ENCODE results near the gene OR2B2.

OR2B2 gene

DNA sequence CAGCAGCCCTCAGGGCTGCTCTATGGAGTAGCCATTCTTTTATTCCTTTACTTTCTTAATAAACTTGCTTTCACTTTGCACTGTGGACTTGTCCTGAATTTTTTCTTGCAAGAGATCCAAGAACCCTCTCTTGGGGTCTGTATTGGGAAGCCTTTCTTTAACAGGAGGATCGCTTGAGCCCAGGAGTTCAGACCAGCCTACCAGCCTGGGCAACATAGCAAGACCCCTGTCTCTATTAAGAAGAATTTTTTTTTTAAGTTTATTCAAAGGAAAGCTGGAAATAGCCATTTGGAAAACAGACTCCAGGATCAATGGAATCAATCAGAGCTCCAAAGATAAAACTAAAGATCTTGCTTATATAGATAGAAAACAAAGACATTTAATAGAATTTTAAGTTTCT lies 29.1 kb downstream of the OR2B2 start:
- Histone ChIP-seq H3K9me3 (ENCODE audit: control insufficient read depth in 2 of 2, low read length in 2 of 2) (no peaks in the 10 kb centered on the region), H3K27me3 (ENCODE audit: control insufficient read depth in 1 of 2, insufficient read depth in 2 of 2, low read length in 2 of 2) (peaks cover 4 to 6% of the 10 kb centered on the region in 2 donors), H3K4me3 (ENCODE audit: low read length in 2 of 2) (no peak overlapping the region), H3K36me3 (ENCODE audit: control insufficient read depth in 2 of 2, insufficient read depth in 2 of 2, low read length in 2 of 2) (no peaks in the 10 kb centered on the region), H3K27ac (ENCODE audit: low read length) (no peak overlapping the region), H3K4me1 (ENCODE audit: control insufficient read depth, insufficient read depth, low read length) (no peaks in the 10 kb centered on the region), H3K9ac (ENCODE audit: low read length in 2 of 2) (no peak overlapping the region)

DNA sequence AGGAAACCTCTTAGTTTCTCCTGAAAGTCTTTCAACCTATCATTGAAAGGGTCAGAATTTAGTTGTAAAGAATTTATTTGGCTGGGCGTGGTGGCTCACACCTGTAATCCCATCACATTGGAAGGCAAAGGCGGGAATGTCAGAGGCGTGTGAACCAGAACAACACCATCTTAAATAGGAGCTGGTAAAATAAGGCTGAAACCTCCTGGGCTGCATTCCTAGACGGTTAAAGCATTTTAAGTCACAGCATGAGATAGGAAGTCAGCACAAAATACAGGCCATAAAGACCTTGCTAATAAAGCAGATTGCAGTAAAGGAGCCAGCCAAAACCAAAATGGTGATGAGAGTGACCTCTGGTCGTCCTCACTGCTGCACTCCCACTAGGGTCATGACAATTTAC lies 29.6 kb downstream of the OR2B2 start:
- no peaks in the 10 kb centered on the region for H3K4me1 ChIP-seq (ENCODE audit: control insufficient read depth, insufficient read depth, low read length)
- no peak overlapping the region for H3K4me3 ChIP-seq (ENCODE audit: low read length in 2 of 2)
- no peak overlapping the region for H3K9ac ChIP-seq (ENCODE audit: low read length in 2 of 2)
- peaks cover under 1 to 2% of the 10 kb centered on the region in 2 donors for H3K27me3 ChIP-seq (ENCODE audit: control insufficient read depth in 1 of 2, insufficient read depth in 2 of 2, low read length in 2 of 2)
- H3K27ac ChIP-seq (ENCODE audit: low read length), result no peak overlapping the region
- no peaks in the 10 kb centered on the region for H3K36me3 ChIP-seq (ENCODE audit: control insufficient read depth in 2 of 2, insufficient read depth in 2 of 2, low read length in 2 of 2)
- H3K9me3 ChIP-seq (ENCODE audit: control insufficient read depth in 2 of 2, low read length in 2 of 2), result no peaks in the 10 kb centered on the region

DNA sequence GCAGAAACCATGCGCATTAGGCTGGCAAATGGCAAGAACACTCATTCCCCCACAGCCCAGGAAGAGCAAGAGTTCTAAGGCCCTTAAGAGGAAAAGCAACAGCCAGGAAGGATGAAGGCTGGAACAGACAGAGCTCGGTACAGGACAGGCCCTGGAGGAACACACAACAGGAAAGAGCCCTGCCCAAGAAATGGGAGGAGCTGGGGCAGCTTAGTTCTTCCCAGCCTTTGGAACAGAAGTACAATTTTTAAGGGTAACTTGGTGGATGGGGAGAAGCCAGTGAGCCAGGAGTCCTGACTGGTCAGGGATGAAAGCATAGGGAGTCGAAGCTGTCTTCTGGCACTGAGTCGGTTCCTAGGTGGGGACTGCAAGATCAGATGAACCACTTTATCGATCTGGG lies 32.4 kb downstream of the OR2B2 start:
- Histone ChIP-seq H3K4me1 (ENCODE audit: control insufficient read depth, insufficient read depth, low read length) (no peaks in the 10 kb centered on the region), H3K9me3 (ENCODE audit: control insufficient read depth in 2 of 2, low read length in 2 of 2) (no peaks in the 10 kb centered on the region), H3K36me3 (ENCODE audit: control insufficient read depth in 2 of 2, insufficient read depth in 2 of 2, low read length in 2 of 2) (no peaks in the 10 kb centered on the region), H3K27me3 (ENCODE audit: control insufficient read depth in 1 of 2, insufficient read depth in 2 of 2, low read length in 2 of 2) (peaks cover 0 to 2% of the 10 kb centered on the region in 2 donors), H3K27ac (ENCODE audit: low read length) (no peak overlapping the region), H3K9ac (ENCODE audit: low read length in 2 of 2) (no peak overlapping the region), H3K4me3 (ENCODE audit: low read length in 2 of 2) (no peak overlapping the region)

DNA sequence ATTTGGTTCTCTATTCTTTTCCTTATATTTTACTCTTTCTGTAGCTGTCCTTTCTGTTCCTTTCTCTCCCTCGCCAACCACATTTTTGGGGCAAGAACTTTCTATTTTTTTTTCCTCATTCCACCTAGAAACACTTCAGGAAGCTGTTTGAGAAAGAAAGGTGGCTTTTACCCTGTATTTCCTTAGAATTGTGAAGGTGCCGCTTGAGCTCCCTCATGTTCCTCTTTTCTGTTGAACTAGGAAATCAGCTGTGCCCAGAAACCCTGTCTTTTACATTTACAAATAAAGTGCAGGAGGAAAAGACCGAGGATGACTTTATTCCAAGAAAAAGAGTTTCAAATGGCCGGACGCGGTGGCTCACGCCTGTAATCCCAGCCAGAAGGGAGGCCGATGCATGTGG lies 38.2 kb downstream of the OR2B2 start:
- Histone ChIP-seq H3K9ac (ENCODE audit: low read length in 2 of 2) (no peak overlapping the region), H3K4me3 (ENCODE audit: low read length in 2 of 2) (peak overlapping the region in 1 of 2 donors; percentile 74), H3K4me1 (ENCODE audit: control insufficient read depth, insufficient read depth, low read length) (peaks cover 16% of the 10 kb centered on the region), H3K27ac (ENCODE audit: low read length) (no peak overlapping the region), H3K36me3 (ENCODE audit: control insufficient read depth in 2 of 2, insufficient read depth in 2 of 2, low read length in 2 of 2) (no peaks in the 10 kb centered on the region), H3K27me3 (ENCODE audit: control insufficient read depth in 1 of 2, insufficient read depth in 2 of 2, low read length in 2 of 2) (peaks cover 41 to 51% of the 10 kb centered on the region in 2 donors), H3K9me3 (ENCODE audit: control insufficient read depth in 2 of 2, low read length in 2 of 2) (peaks cover 0 to 4% of the 10 kb centered on the region in 2 donors)

DNA sequence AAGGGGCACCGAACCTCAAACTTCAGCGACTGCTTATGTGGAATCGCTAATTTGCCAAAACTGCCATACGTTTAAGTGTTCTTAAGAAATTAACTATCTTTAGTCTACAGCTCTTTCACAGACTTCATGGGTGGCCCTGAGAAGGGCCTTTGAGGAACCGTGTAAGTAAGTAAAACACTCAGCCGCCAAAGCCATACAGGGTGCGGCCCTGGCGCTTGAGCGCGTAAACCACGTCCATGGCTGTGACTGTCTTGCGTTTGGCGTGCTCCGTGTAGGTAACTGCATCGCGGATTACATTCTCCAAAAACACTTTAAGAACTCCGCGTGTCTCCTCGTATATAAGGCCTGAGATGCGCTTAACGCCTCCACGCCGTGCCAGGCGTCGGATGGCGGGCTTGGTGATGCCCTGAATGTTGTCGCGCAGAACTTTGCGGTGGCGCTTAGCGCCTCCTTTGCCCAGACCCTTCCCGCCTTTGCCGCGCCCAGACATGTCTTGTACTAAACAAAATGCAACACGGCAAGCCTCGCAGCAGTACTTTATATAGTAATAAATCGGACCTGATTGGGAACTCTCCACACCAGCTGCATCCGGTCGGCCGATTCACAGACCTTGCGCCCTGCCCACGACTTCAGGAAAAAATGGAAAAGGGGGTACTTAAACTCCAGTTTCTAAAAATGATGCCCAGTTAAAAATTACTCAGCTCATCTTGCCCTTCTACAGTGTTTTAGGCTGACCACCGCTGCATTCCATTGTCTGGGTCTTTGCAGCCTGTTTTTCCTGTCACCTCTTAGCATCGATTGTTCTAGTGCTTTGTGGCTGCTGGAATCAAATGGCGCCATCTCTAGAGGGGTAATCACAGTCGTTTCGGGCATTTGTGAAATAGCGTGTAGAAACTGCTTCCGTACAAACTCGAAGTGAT lies 38.9 kb downstream of the OR2B2 start:
- H3K36me3 ChIP-seq (ENCODE audit: control insufficient read depth in 2 of 2, insufficient read depth in 2 of 2, low read length in 2 of 2), result no peaks in the 10 kb centered on the region
- peaks cover 44 to 58% of the 10 kb centered on the region in 2 donors for H3K27me3 ChIP-seq (ENCODE audit: control insufficient read depth in 1 of 2, insufficient read depth in 2 of 2, low read length in 2 of 2)
- H3K9me3 ChIP-seq (ENCODE audit: control insufficient read depth in 2 of 2, low read length in 2 of 2), result peaks cover 0 to 4% of the 10 kb centered on the region in 2 donors
- peaks cover 16% of the 10 kb centered on the region for H3K4me1 ChIP-seq (ENCODE audit: control insufficient read depth, insufficient read depth, low read length)
- peak overlapping the region; percentile 35 to 74 for H3K4me3 ChIP-seq (ENCODE audit: low read length in 2 of 2)
- no peak overlapping the region for H3K27ac ChIP-seq (ENCODE audit: low read length)
- no peak overlapping the region for H3K9ac ChIP-seq (ENCODE audit: low read length in 2 of 2)

DNA sequence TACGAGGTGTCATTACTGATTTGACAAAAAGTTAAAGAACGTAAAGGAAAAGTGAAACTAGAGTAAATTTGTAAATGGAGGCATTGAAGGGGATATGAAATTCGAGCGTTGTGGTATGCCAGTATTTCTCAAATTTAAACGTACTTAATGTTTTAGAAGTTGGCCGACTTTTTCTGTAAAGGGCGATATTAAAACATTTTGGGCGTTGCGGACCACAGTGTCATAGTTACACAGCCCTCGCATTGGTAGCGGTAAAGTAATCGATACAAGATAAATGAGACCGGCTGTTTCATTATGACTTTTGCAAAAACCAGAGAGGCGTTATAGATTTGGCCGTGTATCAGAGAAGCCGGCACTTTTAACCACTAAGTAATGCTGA lies 39.6 kb downstream of the OR2B2 start:
- Histone ChIP-seq H3K4me3 (ENCODE audit: low read length in 2 of 2) (peak overlapping the region; percentile 35 to 74), H3K36me3 (ENCODE audit: control insufficient read depth in 2 of 2, insufficient read depth in 2 of 2, low read length in 2 of 2) (no peaks in the 10 kb centered on the region), H3K4me1 (ENCODE audit: control insufficient read depth, insufficient read depth, low read length) (peaks cover 16% of the 10 kb centered on the region), H3K27ac (ENCODE audit: low read length) (no peak overlapping the region), H3K9ac (ENCODE audit: low read length in 2 of 2) (no peak overlapping the region), H3K27me3 (ENCODE audit: control insufficient read depth in 1 of 2, insufficient read depth in 2 of 2, low read length in 2 of 2) (peaks cover 48 to 64% of the 10 kb centered on the region in 2 donors), H3K9me3 (ENCODE audit: control insufficient read depth in 2 of 2, low read length in 2 of 2) (peaks cover 0 to 4% of the 10 kb centered on the region in 2 donors)

DNA sequence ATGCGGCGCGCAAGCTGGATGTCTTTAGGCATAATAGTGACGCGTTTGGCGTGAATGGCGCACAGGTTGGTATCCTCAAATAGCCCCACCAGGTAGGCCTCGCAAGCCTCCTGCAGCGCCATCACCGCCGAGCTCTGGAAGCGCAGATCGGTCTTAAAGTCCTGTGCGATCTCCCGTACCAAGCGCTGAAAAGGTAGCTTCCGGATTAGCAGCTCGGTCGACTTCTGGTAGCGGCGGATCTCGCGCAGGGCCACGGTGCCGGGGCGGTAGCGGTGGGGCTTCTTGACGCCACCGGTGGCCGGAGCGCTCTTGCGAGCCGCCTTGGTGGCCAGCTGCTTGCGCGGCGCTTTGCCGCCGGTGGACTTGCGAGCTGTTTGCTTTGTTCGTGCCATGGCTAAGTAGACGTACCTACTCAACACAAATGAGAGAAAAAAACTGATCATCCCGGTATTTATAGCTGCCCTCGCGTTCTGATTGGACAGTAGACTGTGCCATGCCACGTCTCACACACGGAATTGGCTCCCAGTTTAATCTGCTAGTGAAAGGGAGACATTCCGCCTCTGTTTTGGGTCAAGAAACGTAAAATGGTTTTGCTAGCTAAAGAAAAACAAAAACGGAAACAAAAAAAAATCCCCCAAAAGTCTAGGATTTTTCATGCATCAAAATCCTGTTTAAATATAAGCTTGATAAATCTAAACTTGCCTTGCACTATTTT lies 40.1 kb downstream of the OR2B2 start:
- H3K9me3 ChIP-seq (ENCODE audit: control insufficient read depth in 2 of 2, low read length in 2 of 2), result peaks cover 0 to 4% of the 10 kb centered on the region in 2 donors
- H3K27ac ChIP-seq (ENCODE audit: low read length), result no peak overlapping the region
- no peaks in the 10 kb centered on the region for H3K36me3 ChIP-seq (ENCODE audit: control insufficient read depth in 2 of 2, insufficient read depth in 2 of 2, low read length in 2 of 2)
- peak overlapping the region; percentile 35 to 74 for H3K4me3 ChIP-seq (ENCODE audit: low read length in 2 of 2)
- H3K27me3 ChIP-seq (ENCODE audit: control insufficient read depth in 1 of 2, insufficient read depth in 2 of 2, low read length in 2 of 2), result peaks cover 53 to 70% of the 10 kb centered on the region in 2 donors
- H3K9ac ChIP-seq (ENCODE audit: low read length in 2 of 2), result peak overlapping the region in 1 of 2 donors; percentile 10
- H3K4me1 ChIP-seq (ENCODE audit: control insufficient read depth, insufficient read depth, low read length), result peaks cover 19% of the 10 kb centered on the region

DNA sequence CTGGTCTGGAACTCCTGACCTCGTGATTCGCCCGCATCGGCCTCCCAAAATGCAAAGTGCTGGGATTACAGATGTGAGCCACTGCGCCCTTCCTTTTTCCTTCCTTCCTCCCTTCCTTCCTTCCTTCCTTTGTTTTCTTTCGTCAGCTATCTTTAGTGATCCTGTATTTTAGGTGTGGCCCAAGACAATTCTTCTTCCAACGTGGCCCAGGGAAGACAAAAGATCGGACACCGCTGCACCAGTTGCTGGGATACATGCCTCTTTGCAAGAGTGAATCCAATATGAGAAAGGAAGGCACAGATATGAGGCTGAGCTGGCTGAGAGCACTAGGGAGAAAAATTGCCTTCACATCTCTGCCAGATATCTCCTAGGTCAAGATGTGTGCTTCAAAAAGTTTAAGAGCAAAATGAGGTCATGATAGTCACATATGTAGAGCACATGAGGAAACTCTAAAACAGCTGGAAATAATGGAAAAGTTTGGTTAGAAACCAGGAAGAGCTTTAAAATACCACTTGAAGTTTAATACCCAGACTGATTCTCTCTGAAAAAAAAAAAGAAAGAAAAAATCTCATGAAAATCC lies 41.8 kb downstream of the OR2B2 start:
- H3K9me3 ChIP-seq (ENCODE audit: control insufficient read depth in 2 of 2, low read length in 2 of 2), result peaks cover 0 to 4% of the 10 kb centered on the region in 2 donors
- H3K4me1 ChIP-seq (ENCODE audit: control insufficient read depth, insufficient read depth, low read length), result peaks cover 36% of the 10 kb centered on the region
- peaks cover 63 to 86% of the 10 kb centered on the region in 2 donors for H3K27me3 ChIP-seq (ENCODE audit: control insufficient read depth in 1 of 2, insufficient read depth in 2 of 2, low read length in 2 of 2)
- H3K36me3 ChIP-seq (ENCODE audit: control insufficient read depth in 2 of 2, insufficient read depth in 2 of 2, low read length in 2 of 2), result no peaks in the 10 kb centered on the region
- H3K4me3 ChIP-seq (ENCODE audit: low read length in 2 of 2), result no peak overlapping the region
- H3K27ac ChIP-seq (ENCODE audit: low read length), result no peak overlapping the region
- no peak overlapping the region for H3K9ac ChIP-seq (ENCODE audit: low read length in 2 of 2)

DNA sequence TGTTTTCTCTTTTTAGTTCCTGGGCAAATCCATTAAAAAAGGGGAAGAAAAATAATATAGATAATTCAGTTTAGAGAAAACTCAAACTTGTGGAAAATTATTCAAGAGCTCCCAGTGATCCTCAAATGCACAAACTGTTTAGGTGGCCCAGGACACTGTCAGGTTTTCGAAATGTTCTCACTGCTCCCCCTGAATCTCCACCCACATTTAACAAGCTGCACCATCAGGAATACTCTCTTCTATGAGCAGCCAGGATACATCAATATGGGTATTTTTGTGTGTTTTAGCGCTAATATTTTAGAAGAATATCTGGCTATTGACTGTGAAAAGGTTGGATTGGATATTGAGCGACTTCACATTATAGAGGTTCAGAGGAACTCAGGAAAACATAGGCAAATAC lies 43.9 kb downstream of the OR2B2 start:
- H3K9ac ChIP-seq (ENCODE audit: low read length in 2 of 2), result no peak overlapping the region
- H3K27me3 ChIP-seq (ENCODE audit: control insufficient read depth in 1 of 2, insufficient read depth in 2 of 2, low read length in 2 of 2), result peaks cover 62 to 81% of the 10 kb centered on the region in 2 donors
- peaks cover 43% of the 10 kb centered on the region for H3K4me1 ChIP-seq (ENCODE audit: control insufficient read depth, insufficient read depth, low read length)

DNA sequence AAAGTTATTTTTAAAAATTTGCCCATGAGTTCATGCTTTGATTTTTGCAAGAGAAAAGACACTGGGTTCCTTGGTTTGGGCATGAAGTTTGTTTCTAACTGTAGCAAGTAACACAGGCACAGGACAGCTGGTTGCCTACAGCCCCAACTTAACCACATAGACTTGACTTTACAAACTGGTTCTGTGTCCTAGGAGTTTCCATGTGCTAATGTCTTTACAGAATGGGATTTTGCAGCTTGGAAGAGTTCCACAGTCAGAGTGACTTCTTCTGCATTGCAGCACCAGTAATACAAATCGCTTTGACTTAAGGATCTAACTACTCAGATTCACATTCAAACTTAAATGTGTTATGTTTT lies 44.3 kb downstream of the OR2B2 start:
- H3K9me3 ChIP-seq (ENCODE audit: control insufficient read depth in 2 of 2, low read length in 2 of 2), result no peaks in the 10 kb centered on the region
- H3K9ac ChIP-seq (ENCODE audit: low read length in 2 of 2), result no peak overlapping the region
- H3K4me3 ChIP-seq (ENCODE audit: low read length in 2 of 2), result no peak overlapping the region
- no peak overlapping the region for H3K27ac ChIP-seq (ENCODE audit: low read length)
- no peaks in the 10 kb centered on the region for H3K36me3 ChIP-seq (ENCODE audit: control insufficient read depth in 2 of 2, insufficient read depth in 2 of 2, low read length in 2 of 2)
- H3K27me3 ChIP-seq (ENCODE audit: control insufficient read depth in 1 of 2, insufficient read depth in 2 of 2, low read length in 2 of 2), result peaks cover 58 to 79% of the 10 kb centered on the region in 2 donors
- H3K4me1 ChIP-seq (ENCODE audit: control insufficient read depth, insufficient read depth, low read length), result peaks cover 40% of the 10 kb centered on the region

More for the DNA sequence above, 43.9 kb downstream of the OR2B2 start:
- no peak overlapping the region for H3K27ac ChIP-seq (ENCODE audit: low read length)
- H3K4me3 ChIP-seq (ENCODE audit: low read length in 2 of 2), result no peak overlapping the region
- no peaks in the 10 kb centered on the region for H3K9me3 ChIP-seq (ENCODE audit: control insufficient read depth in 2 of 2, low read length in 2 of 2)
- H3K36me3 ChIP-seq (ENCODE audit: control insufficient read depth in 2 of 2, insufficient read depth in 2 of 2, low read length in 2 of 2), result no peaks in the 10 kb centered on the region
